Measurements from ENCODE around the gene CD300LD. TPM values are rescaled to one million over a fixed set of nuclear protein-coding genes. Genes with fewer than 3 reads are reported as not detected.

CD300LD gene
- total and polyA plus RNA-seq, 2 of the 8 experiments (the other 6 are each of a cell fraction or from before 2014, with no cell fraction given): not detected

DNA sequence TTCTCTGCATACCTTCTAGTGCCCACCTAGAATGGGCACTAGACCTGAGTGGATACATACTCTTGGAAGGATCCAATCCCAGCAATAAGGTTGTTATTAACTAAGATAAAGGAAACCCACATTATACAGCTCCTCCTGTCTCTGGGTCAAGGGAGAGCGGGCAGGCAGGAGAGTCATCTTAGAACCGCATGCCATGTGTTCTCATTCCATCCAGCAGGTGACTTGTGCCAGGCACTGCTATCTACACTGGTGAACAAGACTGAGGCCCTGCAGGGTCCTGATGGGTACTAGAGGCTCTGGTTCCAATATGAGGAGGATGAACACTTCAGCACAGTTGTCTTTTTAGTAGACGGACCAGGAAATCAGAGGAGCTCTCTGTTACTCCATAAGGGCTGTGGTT lies 18.9 kb downstream of the CD300LD start:
- Histone ChIP-seq H3K36me3 (ENCODE audit: control insufficient read depth in 2 of 4, insufficient read depth in 4 of 4, low read length in 3 of 4) (no peaks in the 10 kb centered on the region), H3K27me3 (replicated peaks in 1 of 4; ENCODE audit: control insufficient read depth in 3 of 4, extremely low read depth in 1 of 4, insufficient read depth in 3 of 4, low read length in 3 of 4) (peaks cover 0 to 5% (median under 1%) of the 10 kb centered on the region in 4 experiments; a peak in 1 of 7 replicates), H3K79me1 (ENCODE audit: low read depth, low read length) (peaks cover 7% of the 10 kb centered on the region), H2AFZ (ENCODE audit: low read length) (no peak overlapping the region), H3K23me2 (ENCODE audit: low read depth, low read length) (peaks cover 10% of the 10 kb centered on the region), H2AK5ac (ENCODE audit: low read depth, low read length) (no peak overlapping the region), H3K4ac (replicated peaks; ENCODE audit: insufficient read length, low read depth, low read length) (no peak overlapping the region), H3K23ac (ENCODE audit: insufficient read length) (no peak overlapping the region), H3K4me3 (ENCODE audit: extremely low read depth in 1 of 4, insufficient read depth in 2 of 4, low read depth in 3 of 4, low read length in 4 of 4) (no peak overlapping the region), H4K91ac (replicated peaks; ENCODE audit: insufficient read length, low read length) (no peak overlapping the region), H3K4me2 (ENCODE audit: insufficient read depth in 1 of 2, low read depth in 2 of 2, low read length in 2 of 2) (no peak overlapping the region), H2BK12ac (ENCODE audit: low read depth, low read length) (no peak overlapping the region), H2BK5ac (ENCODE audit: low read depth, low read length) (no peak overlapping the region), H2BK120ac (replicated peaks; ENCODE audit: low read depth, low read length) (no peak overlapping the region), H3K56ac (replicated peaks; ENCODE audit: insufficient read length, low read depth, low read length) (no peak overlapping the region), H3K27ac (ENCODE audit: low read depth, low read length) (no peak overlapping the region), H4K8ac (ENCODE audit: extremely low read depth, insufficient read depth, low read length) (no peak overlapping the region), H4K20me1 (replicated peaks in 1 of 2; ENCODE audit: control insufficient read depth in 1 of 2, insufficient read depth in 2 of 2, low read length in 2 of 2) (peaks cover 0 to 10% of the 10 kb centered on the region in 2 experiments), H3K14ac (ENCODE audit: insufficient read length) (no peak overlapping the region), H3K9me3 (ENCODE audit: insufficient read depth in 2 of 2, low read depth in 1 of 2, low read length in 1 of 2) (no peaks in the 10 kb centered on the region), H3K9ac (replicated peaks in 1 of 4; ENCODE audit: extremely low read depth in 1 of 4, low read depth in 3 of 4, low read length in 3 of 4) (no peak overlapping the region), H3K18ac (ENCODE audit: extremely low read depth, low read length) (no peak overlapping the region), H3K4me1 (replicated peaks in 1 of 4; ENCODE audit: control insufficient read depth in 3 of 4, insufficient read depth in 4 of 4, low read length in 3 of 4) (peaks cover 0 to 3% (median 0%) of the 10 kb centered on the region in 4 experiments; a peak in 1 of 7 replicates), H2BK15ac (ENCODE audit: low read length) (no peak overlapping the region), H3K79me2 (ENCODE audit: control insufficient read depth in 1 of 2, insufficient read depth in 2 of 2, low read length in 2 of 2) (no peaks in the 10 kb centered on the region; a peak in 1 of 4 replicates), H4K5ac (ENCODE audit: insufficient read length, low read depth, low read length) (no peak overlapping the region), H2BK20ac (ENCODE audit: low read length) (no peak overlapping the region)
- FAIRE-seq: no peak
- CTCF ChIA-PET (ENCODE audit: partially characterized antibody): interaction anchor here (0.6 to 1.9 kb wide), 16 partner anchors 7 to 1694 kb away, joined by 3 to 8 read pairs (median 3); no protein-coding TSS in a partner anchor
- POLR2A ChIA-PET (ENCODE audit: partially characterized antibody): no interaction called here
- no peak for DNase-seq (ENCODE audit: low read depth in 1 of 2, low spot score in 2 of 2)
- 88% methylated on average over 3 of the region's 3 CpGs; no CpG with 5 or more reads in 1 of the 2 experiments for WGBS, 2 experiments (ENCODE audit: extremely low coverage in 1 of 2, insufficient coverage in 1 of 2, insufficient read length in 1 of 2, insufficient replicate concordance in 2 of 2, low coverage in 1 of 2, low lambda C conversion rate in 2 of 2, missing lambda C conversion rate in 1 of 2)

All from H1 (cell line).